Body of pancreas (tissue), 4 donors: Measurements from ENCODE around the gene GPX3. TPM values are rescaled to one million over a fixed set of nuclear protein-coding genes. Genes with fewer than 3 reads are reported as not detected.
A peak's percentile ranks its signal among the peaks of the same experiment; 100 is the strongest.

Experiments used
- ATAC-seq: fragments of 150-250 bp; one replicate; pipeline ENCODE4 v1.9.1; 2016
- DNase-seq, 4 donors: peaks; one replicate each; pipeline ENCODE4 v3.0.0-alpha.2; 2019
- H3K27ac ChIP-seq, 4 donors: fragments of 200-600 bp; sonication (generic); 1 replicate in 3 of 4; 2 replicates in 1 of 4; pipeline versions ENCODE4 v1.5.1 to v1.6.1; 2016 to 2019; ENCODE audit warnings: mild to moderate bottlenecking in 1 of 4, mixed read lengths in 1 of 4, moderate library complexity in 1 of 4
- H3K27me3 ChIP-seq, 2 donors: fragments of 200-600 bp; sonication (generic); one replicate each; pipeline ENCODE4 v1.6.0; 2016; ENCODE audit warnings: mild to moderate bottlenecking in 1 of 2
- H3K36me3 ChIP-seq, 2 donors: fragments of 200-600 bp; sonication (generic); replicated peaks in 1 of 2; 2 replicates each; pipeline ENCODE4 v1.5.1; 2016; ENCODE audit warnings: low read depth in 2 of 2; ENCODE audit not compliant: insufficient read depth in 1 of 2
- H3K4me1 ChIP-seq: fragments of 200-600 bp; sonication (generic); one replicate; pipeline ENCODE4 v1.6.0; 2016
- H3K4me3 ChIP-seq, 2 donors: fragments of 200-600 bp; sonication (generic); 1 replicate in 1 of 2; 2 replicates in 1 of 2; pipeline ENCODE4 v1.5.1; 2016 to 2019
- H3K9me3 ChIP-seq, 3 donors: fragments of 200-600 bp; sonication (generic); 1 replicate in 2 of 3; 2 replicates in 1 of 3; pipeline ENCODE4 v1.5.1; 2016
- POLR2A ChIP-seq, 3 donors: fragments of 450-650 bp; IDR thresholded peaks; one replicate each; pipeline ENCODE4 v1.6.1; 2016; ENCODE audit warnings: antibody characterized with exemption in 3 of 3, mild to moderate bottlenecking in 2 of 3
- WGBS, 2 donors: methylation state at CpG; one replicate each; pipeline ENCODE4 v1.1.5; 2017; 5-methylcytosine and 5-hydroxymethylcytosine counted together
- intact Hi-C: fragments of 100-400 bp; cut with DNase I; formaldehyde crosslinking; loops from one replicate; pipeline ENCODE4 v1.15.1; 2023
- total RNA-seq, 2 donors: library from RNA; depleted of rRNA; stranded (reverse); fragments of >200 nt; gene quantifications; one replicate each; pipeline ENCODE4 v1.1.0, GENCODE V29; 2016
- TF ChIP-seq, protein P1 (sequence below), 7 experiments: fragments of 450-650 bp in 4 of 7; fragments of 200-600 bp in 3 of 7; sonication (generic) in 3 of 7; IDR thresholded peaks; one replicate each; pipeline ENCODE4 v1.5.1; 2016 to 2019; ENCODE audit warnings: antibody characterized with exemption in 7 of 7

The GPX3 gene
- total RNA-seq, 2 donors from 2014 or later = 686 to 1,482 TPM

DNA sequence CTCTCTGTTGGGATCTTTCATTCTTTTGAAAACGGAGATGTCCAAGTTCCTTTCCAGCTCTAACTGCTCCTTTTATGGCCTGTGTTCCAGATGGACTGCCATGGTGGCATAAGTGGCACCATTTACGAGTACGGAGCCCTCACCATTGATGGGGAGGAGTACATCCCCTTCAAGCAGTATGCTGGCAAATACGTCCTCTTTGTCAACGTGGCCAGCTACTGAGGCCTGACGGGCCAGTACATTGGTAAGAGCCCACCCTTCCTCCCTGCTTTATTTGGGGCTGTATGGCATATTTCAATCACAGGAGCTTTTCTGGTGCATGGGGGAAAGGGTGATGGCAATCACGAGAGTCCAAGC is 4.8 kb downstream of the GPX3 start:
- DNase-seq (no peak), ATAC-seq (no peak)
- WGBS, 2 donors = 92 to 93% methylated on average over 7 of the region's 7 CpGs
- peaks cover 32% of the 10 kb centered on the region for H3K4me1 ChIP-seq
- TF ChIP-seq, protein P1, sequence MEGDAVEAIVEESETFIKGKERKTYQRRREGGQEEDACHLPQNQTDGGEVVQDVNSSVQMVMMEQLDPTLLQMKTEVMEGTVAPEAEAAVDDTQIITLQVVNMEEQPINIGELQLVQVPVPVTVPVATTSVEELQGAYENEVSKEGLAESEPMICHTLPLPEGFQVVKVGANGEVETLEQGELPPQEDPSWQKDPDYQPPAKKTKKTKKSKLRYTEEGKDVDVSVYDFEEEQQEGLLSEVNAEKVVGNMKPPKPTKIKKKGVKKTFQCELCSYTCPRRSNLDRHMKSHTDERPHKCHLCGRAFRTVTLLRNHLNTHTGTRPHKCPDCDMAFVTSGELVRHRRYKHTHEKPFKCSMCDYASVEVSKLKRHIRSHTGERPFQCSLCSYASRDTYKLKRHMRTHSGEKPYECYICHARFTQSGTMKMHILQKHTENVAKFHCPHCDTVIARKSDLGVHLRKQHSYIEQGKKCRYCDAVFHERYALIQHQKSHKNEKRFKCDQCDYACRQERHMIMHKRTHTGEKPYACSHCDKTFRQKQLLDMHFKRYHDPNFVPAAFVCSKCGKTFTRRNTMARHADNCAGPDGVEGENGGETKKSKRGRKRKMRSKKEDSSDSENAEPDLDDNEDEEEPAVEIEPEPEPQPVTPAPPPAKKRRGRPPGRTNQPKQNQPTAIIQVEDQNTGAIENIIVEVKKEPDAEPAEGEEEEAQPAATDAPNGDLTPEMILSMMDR (IDR thresholded peaks at IDR 0.05) = no peak
- H3K4me3 ChIP-seq = no peak overlapping the region
- H3K9me3 ChIP-seq = no peaks in the 10 kb centered on the region
- H3K27me3 ChIP-seq = no peaks in the 10 kb centered on the region
- intact Hi-C loops = no loop called here
- H3K27ac ChIP-seq = no peak overlapping the region
- peaks cover 3 to 12% of the 10 kb centered on the region in 2 donors for H3K36me3 ChIP-seq

DNA sequence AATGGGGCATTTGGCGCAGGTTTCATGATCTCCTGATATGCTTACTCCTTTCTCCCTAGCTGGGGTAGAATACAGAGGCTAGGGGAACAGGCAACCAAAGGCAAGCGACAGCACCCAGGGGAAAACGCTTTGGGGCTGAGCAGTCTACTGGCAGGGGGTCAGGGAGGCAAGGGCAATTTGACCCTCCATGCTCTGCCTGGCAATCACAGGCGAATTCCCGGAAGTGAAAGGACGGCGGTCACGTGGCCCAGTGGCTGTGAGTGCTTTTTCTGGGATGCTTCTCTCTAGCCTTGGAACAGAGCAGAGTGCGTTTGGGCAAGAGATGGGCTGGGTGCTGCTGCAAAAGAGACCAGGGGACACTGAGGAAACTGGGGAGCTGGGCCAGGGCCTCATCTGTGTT is 5.7 kb downstream of the GPX3 start:
- Histone ChIP-seq H3K4me3 (no peak overlapping the region), H3K27ac (no peak overlapping the region), H3K36me3 (peaks cover 3 to 12% of the 10 kb centered on the region in 2 donors), H3K27me3 (no peaks in the 10 kb centered on the region), H3K4me1 (peaks cover 26% of the 10 kb centered on the region), H3K9me3 (no peaks in the 10 kb centered on the region)
- TF ChIP-seq, protein P1 (IDR thresholded peaks at IDR 0.05) = no peak
- no peak for TF ChIP-seq POLR2A (IDR thresholded peaks at IDR 0.05)
- no peak for ATAC-seq
- 75 to 90% methylated on average over 9 of the region's 9 CpGs for WGBS, 2 donors
- no peak for DNase-seq
- intact Hi-C loops = no loop called here

DNA sequence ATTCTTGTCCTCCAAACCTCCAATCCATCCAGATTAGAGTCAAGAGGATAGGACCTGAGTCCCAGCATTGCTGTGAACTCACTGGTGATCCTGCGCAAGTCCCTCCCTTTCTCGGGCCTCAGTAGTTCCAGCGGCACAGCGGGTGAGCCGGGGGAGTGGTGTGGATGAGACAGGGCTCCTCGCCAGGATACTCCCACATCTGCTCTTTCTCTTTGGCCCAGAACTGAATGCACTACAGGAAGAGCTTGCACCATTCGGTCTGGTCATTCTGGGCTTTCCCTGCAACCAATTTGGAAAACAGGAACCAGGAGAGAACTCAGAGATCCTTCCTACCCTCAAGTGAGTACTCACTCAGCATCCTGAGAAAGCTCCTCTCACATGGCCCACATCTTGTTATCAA is 6.3 kb downstream of the GPX3 start:
- WGBS, 2 donors = 76 to 80% methylated on average over 7 of the region's 7 CpGs
- Histone ChIP-seq H3K9me3 (no peaks in the 10 kb centered on the region), H3K4me3 (no peak overlapping the region), H3K27ac (peak overlapping the region in 1 of 4 donors; percentile 5), H3K4me1 (peaks cover 23% of the 10 kb centered on the region), H3K36me3 (peaks cover 3 to 15% of the 10 kb centered on the region in 2 donors), H3K27me3 (no peaks in the 10 kb centered on the region)
- DNase-seq (no peak), ATAC-seq (no peak)
- TF ChIP-seq, protein P1 (IDR thresholded peaks at IDR 0.05) = no peak
- TF ChIP-seq POLR2A (IDR thresholded peaks at IDR 0.05) = no peak
- intact Hi-C loops = no loop called here

DNA sequence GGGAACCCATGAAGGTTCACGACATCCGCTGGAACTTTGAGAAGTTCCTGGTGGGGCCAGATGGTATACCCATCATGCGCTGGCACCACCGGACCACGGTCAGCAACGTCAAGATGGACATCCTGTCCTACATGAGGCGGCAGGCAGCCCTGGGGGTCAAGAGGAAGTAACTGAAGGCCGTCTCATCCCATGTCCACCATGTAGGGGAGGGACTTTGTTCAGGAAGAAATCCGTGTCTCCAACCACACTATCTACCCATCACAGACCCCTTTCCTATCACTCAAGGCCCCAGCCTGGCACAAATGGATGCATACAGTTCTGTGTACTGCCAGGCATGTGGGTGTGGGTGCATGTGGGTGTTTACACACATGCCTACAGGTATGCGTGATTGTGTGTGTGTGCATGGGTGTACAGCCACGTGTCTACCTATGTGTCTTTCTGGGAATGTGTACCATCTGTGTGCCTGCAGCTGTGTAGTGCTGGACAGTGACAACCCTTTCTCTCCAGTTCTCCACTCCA is 7.6 kb downstream of the GPX3 start:
- H3K4me3 ChIP-seq = no peak overlapping the region
- no peak for DNase-seq
- no peak for ATAC-seq
- 84 to 93% methylated on average over 10 to 11 of the region's 11 CpGs for WGBS, 2 donors
- H3K36me3 ChIP-seq = peaks cover 3 to 25% of the 10 kb centered on the region in 2 donors
- H3K27me3 ChIP-seq = no peaks in the 10 kb centered on the region
- H3K4me1 ChIP-seq = peaks cover 19% of the 10 kb centered on the region
- no peaks in the 10 kb centered on the region for H3K9me3 ChIP-seq
- intact Hi-C loops = no loop called here
- no peak overlapping the region for H3K27ac ChIP-seq
- no peak for TF ChIP-seq POLR2A (IDR thresholded peaks at IDR 0.05)
- TF ChIP-seq, protein P1 (IDR thresholded peaks at IDR 0.05) = no peak

DNA sequence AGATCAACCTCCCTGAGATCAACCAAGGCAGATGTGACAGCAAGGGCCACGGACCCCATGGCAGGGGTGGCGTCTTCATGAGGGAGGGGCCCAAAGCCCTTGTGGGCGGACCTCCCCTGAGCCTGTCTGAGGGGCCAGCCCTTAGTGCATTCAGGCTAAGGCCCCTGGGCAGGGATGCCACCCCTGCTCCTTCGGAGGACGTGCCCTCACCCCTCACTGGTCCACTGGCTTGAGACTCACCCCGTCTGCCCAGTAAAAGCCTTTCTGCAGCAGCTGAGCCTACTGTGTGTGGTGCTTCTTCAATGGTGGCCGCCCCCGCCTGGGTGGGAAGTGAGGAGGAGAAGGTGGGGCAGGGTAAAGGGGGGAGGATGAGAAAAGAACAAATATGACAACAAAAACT is 8.3 kb downstream of the GPX3 start:
- no peak for ATAC-seq
- Histone ChIP-seq H3K4me3 (no peak overlapping the region), H3K9me3 (no peaks in the 10 kb centered on the region), H3K27me3 (no peaks in the 10 kb centered on the region), H3K36me3 (peaks cover 3 to 30% of the 10 kb centered on the region in 2 donors), H3K27ac (no peak overlapping the region), H3K4me1 (peaks cover 12% of the 10 kb centered on the region)
- TF ChIP-seq, protein P1 (IDR thresholded peaks at IDR 0.05) = no peak
- no peak for TF ChIP-seq POLR2A (IDR thresholded peaks at IDR 0.05)
- DNase-seq = no peak
- intact Hi-C loops = no loop called here
- 88 to 97% methylated on average over 3 to 7 of the region's 8 CpGs for WGBS, 2 donors
